Neural cell (in vitro differentiated cells): ENCODE measurements around the gene COQ10A. TPM values are rescaled to one million over a fixed set of nuclear protein-coding genes. Genes with fewer than 3 reads are reported as not detected.

Experiments
- H2AFZ ChIP-seq: fragments of 200-600, 300-800 bp; sonication (generic), shearing (Covaris generic); 2 replicates; pipeline ENCODE4 v1.6.0; 2014; ENCODE audit warnings: low read depth, mild to moderate bottlenecking, antibody characterized with exemption, low read length, moderate library complexity
- H3F3A ChIP-seq: fragments of 200-600 bp; shearing (Covaris generic); 2 replicates; pipeline ENCODE4 v1.6.1; 2016; ENCODE audit warnings: mild to moderate bottlenecking, moderate library complexity, mixed read lengths, antibody characterized with exemption, low read length; ENCODE audit not compliant: insufficient read depth, poor library complexity, severe bottlenecking
- H3K27ac ChIP-seq: fragments of 200-600, 300-800 bp; sonication (generic), shearing (Covaris generic); 2 replicates; pipeline ENCODE4 v1.5.1; 2014; ENCODE audit warnings: mild to moderate bottlenecking, low read length, moderate library complexity
- H3K27me3 ChIP-seq: fragments of 300-800, 200-600 bp; sonication (generic), shearing (Covaris generic); 2 replicates; pipeline ENCODE4 v1.6.0; 2014; ENCODE audit warnings: mild to moderate bottlenecking, low read depth, low read length, moderate library complexity; ENCODE audit not compliant: insufficient read depth
- H3K36me3 ChIP-seq: fragments of 300-800, 200-600 bp; sonication (generic), shearing (Covaris generic); 2 replicates; pipeline ENCODE4 v1.5.1; 2014; ENCODE audit warnings: mild to moderate bottlenecking, antibody characterized with exemption, low read length, moderate library complexity; ENCODE audit not compliant: insufficient read depth
- H3K4me2 ChIP-seq: fragments of 300-800, 200-600 bp; sonication (generic), shearing (Covaris generic); 2 replicates; pipeline ENCODE4 v1.6.0; 2014; ENCODE audit warnings: mild to moderate bottlenecking, low read length
- H3K4me3 ChIP-seq: fragments of 300-800, 200-600 bp; sonication (generic), shearing (Covaris generic); 2 replicates; pipeline ENCODE4 v1.5.1; 2014; ENCODE audit warnings: mild to moderate bottlenecking, low read length, moderate library complexity
- H3K79me2 ChIP-seq: fragments of 200-600 bp; shearing (Covaris generic); replicated peaks from 2 replicates; pipeline ENCODE4 v1.6.0; 2014; ENCODE audit warnings: mild to moderate bottlenecking, low read length, moderate library complexity; ENCODE audit not compliant: insufficient read depth
- H3K9ac ChIP-seq: fragments of 300-800, 200-600 bp; sonication (generic), shearing (Covaris generic); 2 replicates; pipeline ENCODE4 v1.6.1; 2016; ENCODE audit warnings: mild to moderate bottlenecking, low read length, mixed read lengths
- H3K9me2 ChIP-seq: fragments of 200-600 bp; shearing (Covaris generic); 2 replicates; pipeline ENCODE4 v1.6.1; 2016; ENCODE audit warnings: mild to moderate bottlenecking, low read length, mixed read lengths; ENCODE audit not compliant: insufficient read depth
- H3K9me3 ChIP-seq: fragments of 200-600, 300-800 bp; sonication (generic), shearing (Covaris generic); 2 replicates; pipeline ENCODE4 v1.6.1; 2016; ENCODE audit warnings: mild to moderate bottlenecking, mixed run types, low read length, moderate library complexity, mixed read lengths
- H4K20me1 ChIP-seq: fragments of 200-600 bp; shearing (Covaris generic); 2 replicates; pipeline ENCODE4 v1.6.1; 2016; ENCODE audit warnings: mild to moderate bottlenecking, mixed run types; ENCODE audit not compliant: insufficient read depth
- CTCF ChIP-seq: fragments of 450-650 bp; IDR thresholded peaks from 2 replicates; pipeline ENCODE4 v1.5.1; 2014; ENCODE audit warnings: antibody characterized with exemption, mild to moderate bottlenecking, moderate library complexity; ENCODE audit not compliant: poor library complexity, severe bottlenecking
- EP300 ChIP-seq: fragments of 450-650 bp; conservative IDR thresholded peaks from 2 replicates; pipeline ENCODE4 v1.6.1; 2014; ENCODE audit warnings: antibody characterized with exemption, mild to moderate bottlenecking, moderate library complexity; ENCODE audit not compliant: poor library complexity, severe bottlenecking
- EZH2 ChIP-seq: fragments of 200-600, 300-800 bp; shearing (Covaris generic), sonication (generic); IDR thresholded peaks from 2 replicates; pipeline ENCODE4 v1.6.1; 2014; ENCODE audit warnings: antibody characterized with exemption, low read length, borderline replicate concordance, mild to moderate bottlenecking; ENCODE audit not compliant: insufficient read depth, poor library complexity, severe bottlenecking
- MXI1 ChIP-seq: fragments of 450-650 bp; conservative IDR thresholded peaks from 2 replicates; pipeline ENCODE4 v1.6.1; 2014; ENCODE audit warnings: antibody characterized with exemption, mild to moderate bottlenecking; ENCODE audit not compliant: poor library complexity, severe bottlenecking
- POLR2AphosphoS5 ChIP-seq: IDR thresholded peaks from 2 replicates; pipeline ENCODE4 v1.6.1; 2012
- RAD21 ChIP-seq: fragments of 450-650 bp; conservative IDR thresholded peaks from 2 replicates; pipeline ENCODE4 v1.6.1; 2014; ENCODE audit warnings: antibody characterized with exemption, mild to moderate bottlenecking, moderate library complexity
- SMC3 ChIP-seq: fragments of 450-650 bp; conservative IDR thresholded peaks from 2 replicates; pipeline ENCODE4 v1.6.1; 2014; ENCODE audit warnings: antibody characterized with exemption, mild to moderate bottlenecking, moderate library complexity; ENCODE audit not compliant: poor library complexity
- TAF1 ChIP-seq: IDR thresholded peaks from 2 replicates; pipeline ENCODE4 v1.6.1; 2012; ENCODE audit warnings: low read depth
- polyA plus RNA-seq: library from polyadenylated mRNA; depleted of rRNA; stranded (reverse); fragments of >200 nt; gene quantifications from 2 replicates; pipeline ENCODE4 v1.2.3, GENCODE V29; 2014
- TF ChIP-seq, protein P1 (sequence below): IDR thresholded peaks from 2 replicates; pipeline ENCODE4 v1.6.1; 2012; ENCODE audit warnings: borderline replicate concordance

COQ10A gene
- polyA plus RNA-seq, 1 donor from 2014 or later = 56.5 TPM

- no peak overlapping the region for H3K4me2 ChIP-seq
- H3K9ac ChIP-seq = no peak overlapping the region
- H3K9me2 ChIP-seq = no peaks in the 10 kb centered on the region
- H2AFZ ChIP-seq = no peak overlapping the region
- no peaks in the 10 kb centered on the region for H4K20me1 ChIP-seq
- TF ChIP-seq MXI1 = no peak
- H3K27me3 ChIP-seq = no peaks in the 10 kb centered on the region
- H3K36me3 ChIP-seq = no peaks in the 10 kb centered on the region
- H3K4me3 ChIP-seq = no peak overlapping the region
- no peaks in the 10 kb centered on the region for H3F3A ChIP-seq
- no peaks in the 10 kb centered on the region for H3K79me2 ChIP-seq
- no peak overlapping the region for H3K27ac ChIP-seq
- no peaks in the 10 kb centered on the region for H3K9me3 ChIP-seq
These were observed 29.2 kb upstream of the COQ10A start for GRCh38 chr12:56237552-56237951.

GRCh38 chr12:56241424-56242303 lies 25.1 kb upstream of the COQ10A start:
- Histone ChIP-seq H3K9me2 (no peaks in the 10 kb centered on the region), H3K4me3 (no peak overlapping the region), H3K79me2 (no peaks in the 10 kb centered on the region), H3K9ac (no peak overlapping the region), H3K27me3 (no peaks in the 10 kb centered on the region), H4K20me1 (no peaks in the 10 kb centered on the region), H3K9me3 (no peaks in the 10 kb centered on the region), H3K4me2 (no peak overlapping the region), H3F3A (no peaks in the 10 kb centered on the region), H3K36me3 (no peaks in the 10 kb centered on the region), H2AFZ (no peak overlapping the region), H3K27ac (no peak overlapping the region)
- TF ChIP-seq TAF1 = no peak
- no peak for TF ChIP-seq RAD21
- TF ChIP-seq MXI1 = no peak
- TF ChIP-seq CTCF = no peak
- TF ChIP-seq EZH2 = no peak

DNA sequence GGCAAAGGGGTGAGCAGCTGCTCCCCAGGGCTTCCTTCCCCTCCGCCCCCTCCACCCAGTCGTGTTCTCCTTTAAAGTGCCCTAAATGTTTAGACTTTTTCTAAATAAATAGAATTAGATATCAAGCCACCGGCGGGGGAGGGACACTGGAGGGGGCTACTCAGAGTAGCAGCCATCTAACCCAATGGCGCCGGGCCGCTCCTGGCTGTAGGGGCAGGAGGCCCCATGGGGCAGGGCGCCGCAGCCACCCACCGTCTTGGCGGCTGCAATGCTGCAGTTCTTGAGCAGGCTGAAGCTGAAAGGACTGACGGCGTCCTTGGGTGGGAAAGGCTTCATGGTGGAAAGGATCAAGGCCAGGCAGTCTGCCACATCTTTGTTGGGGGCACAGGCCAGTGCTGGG lies 23.8 kb upstream of the COQ10A start:
- TF ChIP-seq EP300 = no peak
- no peak for TF ChIP-seq SMC3
- TF ChIP-seq RAD21 = no peak
- no peak for TF ChIP-seq TAF1
- TF ChIP-seq, protein P1, sequence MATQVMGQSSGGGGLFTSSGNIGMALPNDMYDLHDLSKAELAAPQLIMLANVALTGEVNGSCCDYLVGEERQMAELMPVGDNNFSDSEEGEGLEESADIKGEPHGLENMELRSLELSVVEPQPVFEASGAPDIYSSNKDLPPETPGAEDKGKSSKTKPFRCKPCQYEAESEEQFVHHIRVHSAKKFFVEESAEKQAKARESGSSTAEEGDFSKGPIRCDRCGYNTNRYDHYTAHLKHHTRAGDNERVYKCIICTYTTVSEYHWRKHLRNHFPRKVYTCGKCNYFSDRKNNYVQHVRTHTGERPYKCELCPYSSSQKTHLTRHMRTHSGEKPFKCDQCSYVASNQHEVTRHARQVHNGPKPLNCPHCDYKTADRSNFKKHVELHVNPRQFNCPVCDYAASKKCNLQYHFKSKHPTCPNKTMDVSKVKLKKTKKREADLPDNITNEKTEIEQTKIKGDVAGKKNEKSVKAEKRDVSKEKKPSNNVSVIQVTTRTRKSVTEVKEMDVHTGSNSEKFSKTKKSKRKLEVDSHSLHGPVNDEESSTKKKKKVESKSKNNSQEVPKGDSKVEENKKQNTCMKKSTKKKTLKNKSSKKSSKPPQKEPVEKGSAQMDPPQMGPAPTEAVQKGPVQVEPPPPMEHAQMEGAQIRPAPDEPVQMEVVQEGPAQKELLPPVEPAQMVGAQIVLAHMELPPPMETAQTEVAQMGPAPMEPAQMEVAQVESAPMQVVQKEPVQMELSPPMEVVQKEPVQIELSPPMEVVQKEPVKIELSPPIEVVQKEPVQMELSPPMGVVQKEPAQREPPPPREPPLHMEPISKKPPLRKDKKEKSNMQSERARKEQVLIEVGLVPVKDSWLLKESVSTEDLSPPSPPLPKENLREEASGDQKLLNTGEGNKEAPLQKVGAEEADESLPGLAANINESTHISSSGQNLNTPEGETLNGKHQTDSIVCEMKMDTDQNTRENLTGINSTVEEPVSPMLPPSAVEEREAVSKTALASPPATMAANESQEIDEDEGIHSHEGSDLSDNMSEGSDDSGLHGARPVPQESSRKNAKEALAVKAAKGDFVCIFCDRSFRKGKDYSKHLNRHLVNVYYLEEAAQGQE = no peak
- TF ChIP-seq EZH2 = no peak
- no peak for TF ChIP-seq MXI1
- TF ChIP-seq CTCF = no peak
- TF ChIP-seq POLR2AphosphoS5 = no peak
- no peaks in the 10 kb centered on the region for H3F3A ChIP-seq
- no peaks in the 10 kb centered on the region for H3K9me3 ChIP-seq
- no peak overlapping the region for H3K27ac ChIP-seq
- H3K27me3 ChIP-seq = no peaks in the 10 kb centered on the region
- H3K4me2 ChIP-seq = no peak overlapping the region
- no peaks in the 10 kb centered on the region for H3K79me2 ChIP-seq
- no peaks in the 10 kb centered on the region for H4K20me1 ChIP-seq
- H3K9ac ChIP-seq = no peak overlapping the region
- no peak overlapping the region for H2AFZ ChIP-seq
- no peak overlapping the region for H3K4me3 ChIP-seq
- no peaks in the 10 kb centered on the region for H3K36me3 ChIP-seq
- H3K9me2 ChIP-seq = no peaks in the 10 kb centered on the region
